PFSK-1 (cell line): ENCODE measurements around the gene ADAM20.

Source experiments
- POLR2AphosphoS5 ChIP-seq: IDR thresholded peaks from 2 replicates; pipeline ENCODE4 v1.6.1; 2012; ENCODE audit warnings: low read depth, mild to moderate bottlenecking, control low read depth, low read length, moderate library complexity
- TAF1 ChIP-seq: IDR thresholded peaks from 2 replicates; pipeline ENCODE4 v1.6.1; 2012; ENCODE audit warnings: low read length, control low read depth, borderline replicate concordance; ENCODE audit not compliant: insufficient read depth
- TF ChIP-seq, protein P1 (sequence below), 2 experiments: IDR thresholded peaks; 2 replicates each; pipeline versions ENCODE4 v1.6.1 to v1.8.0; 2011 to 2012; ENCODE audit warnings: low read depth in 2 of 2, low read length in 2 of 2, control low read depth in 1 of 2, inconsistent platforms in 1 of 2, mild to moderate bottlenecking in 1 of 2, moderate library complexity in 1 of 2; ENCODE audit not compliant: insufficient read depth in 1 of 2

DNA sequence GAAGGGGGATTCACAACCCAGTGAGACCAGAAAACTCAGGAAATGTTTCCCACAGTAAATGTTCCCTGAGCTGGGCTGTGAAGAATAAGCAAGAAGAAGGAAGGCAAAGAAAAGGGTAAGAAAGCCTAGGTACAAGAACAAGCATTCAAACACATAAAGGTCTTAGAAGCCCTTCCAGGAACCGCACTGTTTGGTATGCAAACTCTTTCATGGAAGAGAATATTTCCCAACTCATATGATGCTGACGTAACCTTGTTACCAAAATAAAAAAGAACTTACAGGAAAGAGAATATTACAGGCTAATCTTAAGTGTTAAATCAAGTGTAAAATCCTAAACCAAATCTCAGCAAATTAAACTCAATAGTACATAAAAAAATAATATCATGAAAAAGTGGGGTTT lies 42.1 kb upstream of the ADAM20 start:
- TF ChIP-seq POLR2AphosphoS5 (no peak), TAF1 (no peak)
- TF ChIP-seq, protein P1, sequence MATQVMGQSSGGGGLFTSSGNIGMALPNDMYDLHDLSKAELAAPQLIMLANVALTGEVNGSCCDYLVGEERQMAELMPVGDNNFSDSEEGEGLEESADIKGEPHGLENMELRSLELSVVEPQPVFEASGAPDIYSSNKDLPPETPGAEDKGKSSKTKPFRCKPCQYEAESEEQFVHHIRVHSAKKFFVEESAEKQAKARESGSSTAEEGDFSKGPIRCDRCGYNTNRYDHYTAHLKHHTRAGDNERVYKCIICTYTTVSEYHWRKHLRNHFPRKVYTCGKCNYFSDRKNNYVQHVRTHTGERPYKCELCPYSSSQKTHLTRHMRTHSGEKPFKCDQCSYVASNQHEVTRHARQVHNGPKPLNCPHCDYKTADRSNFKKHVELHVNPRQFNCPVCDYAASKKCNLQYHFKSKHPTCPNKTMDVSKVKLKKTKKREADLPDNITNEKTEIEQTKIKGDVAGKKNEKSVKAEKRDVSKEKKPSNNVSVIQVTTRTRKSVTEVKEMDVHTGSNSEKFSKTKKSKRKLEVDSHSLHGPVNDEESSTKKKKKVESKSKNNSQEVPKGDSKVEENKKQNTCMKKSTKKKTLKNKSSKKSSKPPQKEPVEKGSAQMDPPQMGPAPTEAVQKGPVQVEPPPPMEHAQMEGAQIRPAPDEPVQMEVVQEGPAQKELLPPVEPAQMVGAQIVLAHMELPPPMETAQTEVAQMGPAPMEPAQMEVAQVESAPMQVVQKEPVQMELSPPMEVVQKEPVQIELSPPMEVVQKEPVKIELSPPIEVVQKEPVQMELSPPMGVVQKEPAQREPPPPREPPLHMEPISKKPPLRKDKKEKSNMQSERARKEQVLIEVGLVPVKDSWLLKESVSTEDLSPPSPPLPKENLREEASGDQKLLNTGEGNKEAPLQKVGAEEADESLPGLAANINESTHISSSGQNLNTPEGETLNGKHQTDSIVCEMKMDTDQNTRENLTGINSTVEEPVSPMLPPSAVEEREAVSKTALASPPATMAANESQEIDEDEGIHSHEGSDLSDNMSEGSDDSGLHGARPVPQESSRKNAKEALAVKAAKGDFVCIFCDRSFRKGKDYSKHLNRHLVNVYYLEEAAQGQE (IDR thresholded peaks at IDR 0.05; ENCODE audit: insufficient read depth in 1 of 2, low read depth in 2 of 2, low read length in 2 of 2) = no peak
